ENCODE results near the gene GPR146. TPM values are rescaled to one million over a fixed set of nuclear protein-coding genes. Genes with fewer than 3 reads are reported as not detected.
A peak's percentile ranks its signal among the peaks of the same experiment; 100 is the strongest.

Gene GPR146
- total and polyA plus RNA-seq, 2 of the 4 experiments (the other 2 are of a cell fraction) = 2.2 to 3.4 TPM

- Histone ChIP-seq H2BK120ac (ENCODE audit: low read depth, low read length) (no peak overlapping the region), H3K79me1 (ENCODE audit: low read depth in 1 of 2, low read length in 2 of 2) (peaks cover 7 to 34% of the 10 kb centered on the region in 2 experiments; a peak in 3 of 4 replicates), H3K4me2 (ENCODE audit: low read depth, low read length) (no peak overlapping the region), H4K91ac (ENCODE audit: insufficient read depth, low read depth, low read length) (no peak overlapping the region), H2AK9ac (replicated peaks; ENCODE audit: low read depth, low read length, poor library complexity) (no peak overlapping the region), H3K23ac (ENCODE audit: low read depth, low read length) (0 out of 2 replicates have a peak overlapping the region, but pooled peaks have one; percentile 69), H4K5ac (ENCODE audit: low read depth, low read length) (no peak overlapping the region), H2BK15ac (ENCODE audit: low read depth, low read length) (no peak overlapping the region), H3K4me3 (ENCODE audit: insufficient read depth, low read depth, low read length) (no peak overlapping the region), H3K9ac (ENCODE audit: low read depth, low read length) (no peak overlapping the region), H3K27me3 (ENCODE audit: control insufficient read depth, insufficient read depth, low read length) (no peaks in the 10 kb centered on the region), H2AFZ (replicated peaks; ENCODE audit: low read length, poor library complexity) (no peak overlapping the region), H2AK5ac (ENCODE audit: low read depth, low read length) (no peak overlapping the region), H3K14ac (replicated peaks; ENCODE audit: low read depth, low read length) (no peak overlapping the region), H2BK5ac (ENCODE audit: low read depth, low read length, poor library complexity, severe bottlenecking) (no peak overlapping the region), H3K36me3 (ENCODE audit: control insufficient read depth, insufficient read depth, low read length) (no peaks in the 10 kb centered on the region), H3K27ac (ENCODE audit: insufficient read depth, low read length) (no peak overlapping the region), H4K8ac (ENCODE audit: low read depth in 2 of 2, low read length in 2 of 2) (no peak overlapping the region), H3K18ac (ENCODE audit: low read depth, low read length) (no peak overlapping the region), H2BK20ac (ENCODE audit: low read depth, low read length) (no peak overlapping the region), H3K4me1 (ENCODE audit: control insufficient read depth, insufficient read depth, low read length) (peaks cover 8% of the 10 kb centered on the region), H3K9me3 (ENCODE audit: control insufficient read depth, insufficient read depth, low read length) (no peaks in the 10 kb centered on the region), H3K56ac (ENCODE audit: extremely low read depth, insufficient read depth, low read length) (no peak overlapping the region), H4K20me1 (ENCODE audit: insufficient read depth, low read length) (peaks cover 14% of the 10 kb centered on the region; the same call in 1 of the 2 replicates), H3K9me1 (ENCODE audit: insufficient read depth, low read length) (peaks cover 3% of the 10 kb centered on the region; the same call in 1 of the 2 replicates), H3K4ac (ENCODE audit: low read depth, low read length) (no peak overlapping the region)
- POLR2A ChIA-PET (ENCODE audit: unreplicated experiment) = no interaction called here
- no peak for ATAC-seq (ENCODE audit: low read depth)
- in situ Hi-C loops (cut with MboI; ENCODE audit: low sequenced_read_pairs) (no loop called here), dilution Hi-C loops (cut with HindIII; ENCODE audit: low sequenced_read_pairs, unreplicated experiment) (no loop called here), intact Hi-C loops (cut with micrococcal nuclease) (loop anchor here (10.0 kb wide), 1 partner anchor 142 kb away; no protein-coding TSS in a partner anchor)
- DNase-seq = no peak
- no TSS peak for BruUV-seq (replicated peaks)
- CTCF ChIA-PET = no interaction called here
- 77% methylated on average over 5 of the region's 15 CpGs; no CpG with 5 or more reads in 1 of the 2 experiments for WGBS, 2 experiments (ENCODE audit: extremely low coverage in 2 of 2, insufficient read length in 1 of 2)
- no peak for TF ChIP-seq POLR2A (IDR thresholded peaks at IDR 0.05; ENCODE audit: low read depth, low read length)
- no peak for TF ChIP-seq RCOR1 (IDR thresholded peaks at IDR 0.05; ENCODE audit: insufficient replicate concordance, low read length)
- no peak for TF ChIP-seq CHD1 (IDR thresholded peaks at IDR 0.05; ENCODE audit: low read depth, low read length)
- TF ChIP-seq SMC3 (IDR thresholded peaks at IDR 0.05; ENCODE audit: low read depth, low read length) = no peak
- TF ChIP-seq CEBPB (IDR thresholded peaks at IDR 0.05; ENCODE audit: low read depth, low read length) = no peak
- TF ChIP-seq, protein P1, sequence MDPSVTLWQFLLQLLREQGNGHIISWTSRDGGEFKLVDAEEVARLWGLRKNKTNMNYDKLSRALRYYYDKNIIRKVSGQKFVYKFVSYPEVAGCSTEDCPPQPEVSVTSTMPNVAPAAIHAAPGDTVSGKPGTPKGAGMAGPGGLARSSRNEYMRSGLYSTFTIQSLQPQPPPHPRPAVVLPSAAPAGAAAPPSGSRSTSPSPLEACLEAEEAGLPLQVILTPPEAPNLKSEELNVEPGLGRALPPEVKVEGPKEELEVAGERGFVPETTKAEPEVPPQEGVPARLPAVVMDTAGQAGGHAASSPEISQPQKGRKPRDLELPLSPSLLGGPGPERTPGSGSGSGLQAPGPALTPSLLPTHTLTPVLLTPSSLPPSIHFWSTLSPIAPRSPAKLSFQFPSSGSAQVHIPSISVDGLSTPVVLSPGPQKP (IDR thresholded peaks at IDR 0.05; ENCODE audit: borderline replicate concordance, low read depth, low read length) = no peak
- TF ChIP-seq CTCF (conservative IDR thresholded peaks at IDR 0.05; ENCODE audit: low read depth, low read length) = no peak
- no peak for TF ChIP-seq BHLHE40 (IDR thresholded peaks at IDR 0.05; ENCODE audit: low read depth, low read length)
- no peak for TF ChIP-seq MXI1 (IDR thresholded peaks at IDR 0.05; ENCODE audit: borderline replicate concordance, low read depth, low read length)
- no peak for TF ChIP-seq RAD21 (IDR thresholded peaks at IDR 0.05; ENCODE audit: low read length)
- TF ChIP-seq MAZ (IDR thresholded peaks at IDR 0.05; ENCODE audit: borderline replicate concordance, low read depth, low read length) = no peak
- no peak for TF ChIP-seq FOS (IDR thresholded peaks at IDR 0.05; ENCODE audit: low read depth, low read length)
- TF ChIP-seq MAFK (IDR thresholded peaks at IDR 0.05; ENCODE audit: low read depth, low read length) = no peak
- no peak for TF ChIP-seq NFE2L2 (IDR thresholded peaks at IDR 0.05; ENCODE audit: low read depth, low read length)
- TF ChIP-seq RFX5 (IDR thresholded peaks at IDR 0.05; ENCODE audit: low read depth, low read length) = no peak
Measured at GRCh38 chr7:1046722-1047679, 2.7 kb downstream of the GPR146 start.
